Right lobe of liver (tissue), 6 donors: ENCODE data around the gene TIAM2. TPM values are rescaled to one million over a fixed set of nuclear protein-coding genes. Genes with fewer than 3 reads are reported as not detected.

Experiments
- ATAC-seq, 4 donors: fragments of 200-7000 bp; cut with Tn5 transposase; one replicate each; pipeline ENCODE4 v1.9.1; 2020; ENCODE audit warnings: mild to moderate bottlenecking in 4 of 4, moderate library complexity in 4 of 4
- DNase-seq, 3 donors: peaks; one replicate each; pipeline ENCODE4 v3.0.0-alpha.2; 2020
- H3K27ac ChIP-seq, 3 donors: fragments of 200-600 bp; one replicate each; pipeline ENCODE4 v1.8.0; 2022
- H3K27me3 ChIP-seq, 2 donors: fragments of 200-600 bp; one replicate each; pipeline ENCODE4 v1.8.0; 2022
- H3K36me3 ChIP-seq, 4 donors: fragments of 200-600 bp; sonication (generic) in 1 of 4; one replicate each; pipeline versions ENCODE4 v1.5.1 to v1.8.0; 2017 to 2022; ENCODE audit warnings: control low read depth in 1 of 4
- H3K4me1 ChIP-seq, 4 donors: fragments of 200-600 bp; sonication (generic) in 1 of 4; one replicate each; pipeline versions ENCODE4 v1.5.1 to v1.8.0; 2017 to 2022; ENCODE audit warnings: control low read depth in 1 of 4
- H3K4me3 ChIP-seq, 3 donors: fragments of 200-600 bp; one replicate each; pipeline ENCODE4 v1.8.0; 2022
- H3K9me3 ChIP-seq, 4 donors: fragments of 200-600 bp; sonication (generic) in 1 of 4; one replicate each; pipeline versions ENCODE4 v1.5.1 to v1.8.0; 2017 to 2022; ENCODE audit warnings: control low read depth in 1 of 4
- CTCF ChIP-seq, 4 donors: fragments of 200-600 bp in 3 of 4; fragments of 450-650 bp in 1 of 4; IDR thresholded peaks; one replicate each; pipeline versions ENCODE4 v1.5.1 to v1.8.0; 2016 to 2022; ENCODE audit warnings: antibody characterized with exemption in 4 of 4, mild to moderate bottlenecking in 2 of 4
- POLR2A ChIP-seq: fragments of 450-650 bp; IDR thresholded peaks from one replicate; pipeline ENCODE4 v1.6.1; 2017; ENCODE audit warnings: antibody characterized with exemption, mild to moderate bottlenecking
- WGBS: methylation state at CpG from one replicate; pipeline ENCODE4 v1.1.6; 2018; ENCODE audit warnings: low coverage, low lambda C conversion rate; ENCODE audit not compliant: insufficient coverage; ENCODE audit errors: missing lambda C conversion rate; 5-methylcytosine and 5-hydroxymethylcytosine counted together
- intact Hi-C, 2 donors: fragments of 100-400 bp; cut with DNase I; formaldehyde crosslinking; loops; one replicate each; pipeline versions ENCODE4 v1.11.2 to v1.14.1; 2022
- total RNA-seq, 6 experiments: library from RNA; depleted of rRNA in 2 of 6; stranded (reverse); fragments of >200 nt in 2 of 6; fragmentation: NEBNext Ultra II Directional in 3 of 6; extraction: Animal tissue kit (Norgen Biotek cat#: 25700) in 3 of 6; gene quantifications; one replicate each; pipeline versions ENCODE4 v1.1.0 to v1.2.4, GENCODE V29; 2016 to 2023
- donor health status: DM: no; HTN: yes; CAD: no.
- donor health status: DM: no; HTN: no; CAD: no.
- donor health status: DM: no; HTN: no; CAD: no.
- donor health status: DM: no; HTN: yes; CAD: no.
- donor health status: DM: no; HTN: yes; CAD: no.

TIAM2 gene
- total RNA-seq, 6 experiments from 2014 or later: 1.3 to 4.4 (median 1.7) TPM

GRCh38 chr6:155141002-155141401 lies 145.9 kb downstream of the TIAM2 start:
- DNase-seq: no peak
- TF ChIP-seq CTCF (IDR thresholded peaks at IDR 0.05) (no peak), POLR2A (no peak)
- H3K9me3 ChIP-seq: no peaks in the 10 kb centered on the region
- WGBS: 71% methylated on average over 1 of the region's 1 CpG
- H3K27ac ChIP-seq: no peak overlapping the region
- no peak overlapping the region for H3K4me3 ChIP-seq
- H3K4me1 ChIP-seq: no peaks in the 10 kb centered on the region
- peak in 1 of 4 donors; percentile 36 for ATAC-seq
- H3K27me3 ChIP-seq: no peaks in the 10 kb centered on the region
- intact Hi-C loops: no loop called here
- H3K36me3 ChIP-seq: no peaks in the 10 kb centered on the region

DNA sequence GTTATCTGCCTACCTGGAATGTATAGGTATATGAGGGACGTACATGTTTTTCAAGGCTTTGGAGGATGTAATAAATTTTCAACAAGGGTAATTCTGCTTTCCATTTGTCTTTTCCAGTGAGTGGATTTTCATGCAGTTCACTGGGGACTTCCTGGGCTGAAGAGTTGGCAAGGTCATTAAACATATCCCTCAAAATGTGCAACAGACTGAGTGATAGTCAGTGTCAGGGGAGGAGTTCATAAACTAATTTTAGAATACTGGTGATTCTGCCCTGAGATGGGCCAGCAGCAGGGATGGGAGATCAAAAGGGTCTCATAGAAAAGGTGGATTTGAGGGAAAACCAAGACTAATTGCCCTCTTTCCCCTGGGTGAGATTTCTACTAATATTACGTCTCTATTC lies 146.4 kb downstream of the TIAM2 start:
- H3K36me3 ChIP-seq: no peaks in the 10 kb centered on the region
- no peak overlapping the region for H3K4me3 ChIP-seq
- H3K9me3 ChIP-seq: no peaks in the 10 kb centered on the region
- intact Hi-C loops: no loop called here
- 78% methylated on average over 2 of the region's 2 CpGs for WGBS
- H3K4me1 ChIP-seq: no peaks in the 10 kb centered on the region
- DNase-seq (no peak), ATAC-seq (no peak)
- no peaks in the 10 kb centered on the region for H3K27me3 ChIP-seq
- H3K27ac ChIP-seq: no peak overlapping the region
- TF ChIP-seq POLR2A (no peak), CTCF (IDR thresholded peaks at IDR 0.05) (no peak)

GRCh38 chr6:155142168-155143028 lies 147.3 kb downstream of the TIAM2 start:
- no peaks in the 10 kb centered on the region for H3K27me3 ChIP-seq
- no peak for TF ChIP-seq POLR2A
- no peak for TF ChIP-seq CTCF (IDR thresholded peaks at IDR 0.05)
- H3K27ac ChIP-seq: no peak overlapping the region
- 52% methylated on average over 13 of the region's 13 CpGs for WGBS
- H3K4me1 ChIP-seq: no peaks in the 10 kb centered on the region
- DNase-seq (no peak), ATAC-seq (peak in 3 of 4 donors; percentile 11 to 33 (median 28))
- H3K4me3 ChIP-seq: no peak overlapping the region
- intact Hi-C loops: no loop called here
- no peaks in the 10 kb centered on the region for H3K9me3 ChIP-seq
- no peaks in the 10 kb centered on the region for H3K36me3 ChIP-seq

DNA sequence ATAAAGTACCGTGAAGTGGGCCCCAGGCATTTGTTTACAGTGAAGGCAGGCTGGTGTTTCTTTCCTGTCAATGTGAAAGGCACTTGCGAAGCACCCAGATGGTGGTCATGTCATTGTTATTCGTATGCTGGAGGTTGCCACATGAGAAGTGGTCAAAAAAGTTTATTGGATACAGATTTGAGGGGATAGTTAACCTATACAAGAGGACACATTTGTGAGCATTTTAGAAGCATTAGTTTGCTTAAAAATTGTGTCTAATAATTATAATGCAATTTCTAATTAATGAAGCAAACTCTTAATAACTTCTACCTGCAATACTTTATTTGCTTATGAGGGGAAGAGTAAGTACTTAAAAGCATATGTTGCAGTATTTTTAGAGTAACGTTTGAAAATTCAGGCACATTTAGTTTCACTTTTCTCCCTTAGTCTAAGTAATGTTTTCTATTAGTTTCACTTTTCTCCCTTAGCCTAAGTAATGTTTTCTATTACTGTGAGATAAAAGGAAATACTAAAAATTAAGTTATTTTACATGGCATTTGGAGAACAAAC lies 148.0 kb downstream of the TIAM2 start:
- Histone ChIP-seq H3K9me3 (no peaks in the 10 kb centered on the region), H3K36me3 (no peaks in the 10 kb centered on the region), H3K4me1 (no peaks in the 10 kb centered on the region), H3K27me3 (no peaks in the 10 kb centered on the region), H3K4me3 (no peak overlapping the region), H3K27ac (no peak overlapping the region)
- TF ChIP-seq CTCF (IDR thresholded peaks at IDR 0.05): no peak
- no peak for TF ChIP-seq POLR2A
- peak; percentile 11 to 66 (median 36) for ATAC-seq
- WGBS: 26% methylated on average over 4 of the region's 4 CpGs
- intact Hi-C loops: no loop called here
- no peak for DNase-seq
